Thoracic aorta (tissue), 2 donors: ENCODE data around the gene CAMK2B. TPM values are rescaled to one million over a fixed set of nuclear protein-coding genes. Genes with fewer than 3 reads are reported as not detected.
"Not testable (repeated sequence)": the region's sequence is repeated elsewhere in the genome, so short reads cannot be mapped to it uniquely, and the experiment has no call there.

Source experiments
- ATAC-seq: fragments of 150-250 bp; one replicate; pipeline ENCODE4 v1.8.0; 2017; ENCODE audit warnings: low read depth; ENCODE audit not compliant: insufficient number of reproducible peaks, low FRiP score
- DNase-seq: peaks from one replicate; pipeline ENCODE4 v3.0.0-alpha.2; 2020; ENCODE audit warnings: low spot score
- H3K27ac ChIP-seq, 2 donors: fragments of 200-600 bp; sonication (generic); 1 replicate in 1 of 2; 2 replicates in 1 of 2; pipeline ENCODE4 v1.5.1; 2016; ENCODE audit warnings: mild to moderate bottlenecking in 2 of 2, moderate library complexity in 2 of 2
- H3K27me3 ChIP-seq: fragments of 200-600 bp; sonication (generic); replicated peaks from 2 replicates; pipeline ENCODE4 v1.6.0; 2016; ENCODE audit warnings: mild to moderate bottlenecking; ENCODE audit not compliant: insufficient read depth
- H3K36me3 ChIP-seq: fragments of 200-600 bp; sonication (generic); one replicate; pipeline ENCODE4 v1.5.1; 2016
- H3K4me1 ChIP-seq, 2 donors: fragments of 200-600 bp; sonication (generic); 1 replicate in 1 of 2; 2 replicates in 1 of 2; pipeline versions ENCODE4 v1.5.1 to v1.6.0; 2016; ENCODE audit warnings: low read depth in 2 of 2, mild to moderate bottlenecking in 1 of 2; ENCODE audit not compliant: control insufficient read depth in 1 of 2
- H3K4me3 ChIP-seq: fragments of 200-600 bp; sonication (generic); 2 replicates; pipeline ENCODE4 v1.5.1; 2016; ENCODE audit warnings: mild to moderate bottlenecking
- H3K9me3 ChIP-seq: fragments of 200-600 bp; sonication (generic); 2 replicates; pipeline ENCODE4 v1.5.1; 2016
- CTCF ChIP-seq: fragments of 200-600 bp; sonication (generic); IDR thresholded peaks from one replicate; pipeline ENCODE4 v1.5.1; 2019; ENCODE audit warnings: antibody characterized with exemption
- total RNA-seq, 2 donors: library from RNA; depleted of rRNA; stranded (reverse); fragments of >200 nt; gene quantifications; one replicate each; pipeline versions ENCODE4 v1.1.0 to v1.2.3, GENCODE V29; 2016

CAMK2B gene
- total RNA-seq, 2 donors from 2014 or later = 1.5 to 2.8 TPM

- DNase-seq = no peak
- no peak for TF ChIP-seq CTCF
- Histone ChIP-seq H3K4me1 (peaks cover 0 to 9% of the 10 kb centered on the region in 2 donors), H3K27me3 (no peaks in the 10 kb centered on the region), H3K4me3 (no peak overlapping the region), H3K36me3 (no peaks in the 10 kb centered on the region), H3K9me3 (no peaks in the 10 kb centered on the region), H3K27ac (no peak overlapping the region)
- no peak for ATAC-seq
These were observed 149.7 kb downstream of the CAMK2B start for GRCh38 chr7:44175730-44176129.

- DNase-seq, H3K4me1 ChIP-seq, H3K36me3 ChIP-seq, H3K4me3 ChIP-seq, H3K27me3 ChIP-seq, H3K27ac ChIP-seq, ATAC-seq, H3K9me3 ChIP-seq: not testable (repeated sequence)
These were observed 150.8 kb downstream of the CAMK2B start for GRCh38 chr7:44174694-44174948.

- ATAC-seq (no peak), DNase-seq (no peak)
- no peaks in the 10 kb centered on the region for H3K36me3 ChIP-seq
These were observed 151.3 kb downstream of the CAMK2B start for GRCh38 chr7:44173911-44174693.

DNA sequence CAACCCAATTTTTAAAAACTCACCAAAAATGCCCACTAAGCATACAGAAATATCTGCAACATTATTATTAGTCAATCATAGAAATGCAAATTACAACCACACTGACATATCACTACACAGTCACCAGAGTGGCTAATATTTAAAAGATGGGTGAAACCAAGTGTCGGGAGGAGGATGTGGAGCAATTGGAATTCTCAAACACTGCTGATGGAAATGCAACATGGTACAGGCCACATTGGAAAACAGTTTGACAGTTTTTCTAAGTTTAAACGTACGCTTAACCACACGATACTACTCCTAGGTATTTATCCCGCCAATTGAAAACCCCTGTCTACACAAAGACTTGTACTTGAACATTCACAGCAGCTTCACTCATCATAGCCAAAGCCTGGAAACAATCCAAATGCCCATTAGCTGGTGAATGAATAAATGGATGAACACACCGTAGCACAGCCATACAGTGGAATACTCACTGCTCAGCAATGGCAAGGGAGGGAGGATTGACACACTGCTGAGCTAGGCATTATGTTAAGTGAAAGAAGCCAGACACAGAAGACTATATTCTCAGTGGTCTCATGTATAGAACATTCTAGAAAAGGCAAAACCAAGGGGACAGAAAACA is 152.5 kb downstream of the CAMK2B start:
- no peak for ATAC-seq
- Histone ChIP-seq H3K27ac (no peak overlapping the region), H3K4me3 (no peak overlapping the region), H3K9me3 (no peaks in the 10 kb centered on the region), H3K4me1 (peaks cover 0 to 7% of the 10 kb centered on the region in 2 donors), H3K27me3 (no peaks in the 10 kb centered on the region), H3K36me3 (no peaks in the 10 kb centered on the region)
- no peak for DNase-seq
- no peak for TF ChIP-seq CTCF

More at GRCh38 chr7:44173911-44174693, 151.3 kb downstream of the CAMK2B start:
- no peaks in the 10 kb centered on the region for H3K9me3 ChIP-seq
- H3K4me3 ChIP-seq = no peak overlapping the region
- H3K27ac ChIP-seq = no peak overlapping the region
- TF ChIP-seq CTCF = no peak
- no peaks in the 10 kb centered on the region for H3K27me3 ChIP-seq
- peaks cover 0 to 9% of the 10 kb centered on the region in 2 donors for H3K4me1 ChIP-seq

GRCh38 chr7:44172352-44172751 is 153.0 kb downstream of the CAMK2B start:
- H3K27ac ChIP-seq = no peak overlapping the region
- no peak for ATAC-seq
- no peaks in the 10 kb centered on the region for H3K9me3 ChIP-seq
- no peak for TF ChIP-seq CTCF
- peaks cover 0 to 2% of the 10 kb centered on the region in 2 donors for H3K4me1 ChIP-seq
- no peaks in the 10 kb centered on the region for H3K36me3 ChIP-seq
- H3K4me3 ChIP-seq = no peak overlapping the region
- DNase-seq = no peak
- no peaks in the 10 kb centered on the region for H3K27me3 ChIP-seq

- not testable (repeated sequence) for H3K27me3 ChIP-seq, DNase-seq
These were observed 153.5 kb downstream of the CAMK2B start for GRCh38 chr7:44171901-44172300.

More at GRCh38 chr7:44171901-44172300, 153.5 kb downstream of the CAMK2B start:
- not testable (repeated sequence) for H3K9me3 ChIP-seq, H3K36me3 ChIP-seq, H3K4me3 ChIP-seq, ATAC-seq, H3K4me1 ChIP-seq, H3K27ac ChIP-seq
